Measurements from ENCODE around the gene ZNF157. TPM values are rescaled to one million over a fixed set of nuclear protein-coding genes. Genes with fewer than 3 reads are reported as not detected.
A peak's percentile ranks its signal among the peaks of the same experiment; 100 is the strongest.

Gene ZNF157
- polyA plus RNA-seq, 1 of the 3 experiments (the other 2 are of a cell fraction): 0.12 TPM

DNA sequence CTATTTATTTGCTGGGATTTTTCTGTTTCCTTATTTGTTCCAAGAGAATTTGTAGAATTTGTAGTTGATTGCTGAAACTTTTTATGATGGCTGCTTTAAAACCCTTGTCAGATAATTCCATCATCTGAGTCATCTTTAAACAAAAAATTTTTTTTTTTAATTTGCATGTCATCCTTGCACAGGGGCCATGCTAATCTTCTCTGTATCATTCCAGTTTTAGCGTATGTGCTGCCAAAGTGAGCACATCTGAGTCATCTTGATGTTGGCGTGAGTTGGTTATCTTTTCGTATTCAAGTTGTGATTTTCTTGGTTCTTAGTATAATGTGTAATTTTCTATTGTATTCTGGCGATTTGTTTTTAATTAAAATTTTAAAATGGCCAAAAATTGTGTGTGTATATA lies 18.7 kb upstream of the ZNF157 start:
- Histone ChIP-seq H3K9me3 (no peaks in the 10 kb centered on the region), H3K4me2 (no peak overlapping the region), H2AFZ (ENCODE audit: low read depth) (no peak overlapping the region), H3K9ac (no peak overlapping the region), H3K36me3 (replicated peaks in 1 of 2; ENCODE audit: control insufficient read depth in 1 of 2, insufficient read depth in 2 of 2, low read length in 1 of 2) (no peaks in the 10 kb centered on the region), H3K9me2 (no peaks in the 10 kb centered on the region), H3K79me2 (ENCODE audit: insufficient read depth) (no peaks in the 10 kb centered on the region), H4K20me1 (ENCODE audit: insufficient read depth) (no peaks in the 10 kb centered on the region), H3K27ac (ENCODE audit: low read depth in 2 of 2, low read length in 1 of 2) (no peak overlapping the region), H3F3A (replicated peaks; ENCODE audit: insufficient read depth) (peaks cover 6% of the 10 kb centered on the region), H3K4me1 (ENCODE audit: control insufficient read depth in 1 of 2, insufficient read depth in 2 of 2, low read depth in 1 of 2, low read length in 1 of 2) (no peaks in the 10 kb centered on the region), H3K4me3 (ENCODE audit: low read depth in 2 of 2, low read length in 1 of 2) (no peak overlapping the region), H3K27me3 (ENCODE audit: insufficient read depth) (no peaks in the 10 kb centered on the region)
- CTCF ChIA-PET: no interaction called here
- TF ChIP-seq RXRA (IDR thresholded peaks at IDR 0.05; ENCODE audit: borderline replicate concordance, low read depth) (no peak), JUND (IDR thresholded peaks at IDR 0.05) (peak; percentile 46), FOSL2 (IDR thresholded peaks at IDR 0.05; ENCODE audit: borderline replicate concordance, low read depth) (peak; percentile 53; the same call in 1 of the 2 replicates), SMC3 (IDR thresholded peaks at IDR 0.05; ENCODE audit: low read depth, low read length) (no peak), CHD2 (IDR thresholded peaks at IDR 0.05; ENCODE audit: low read length, partially characterized antibody) (no peak)
- TF ChIP-seq, protein P1, sequence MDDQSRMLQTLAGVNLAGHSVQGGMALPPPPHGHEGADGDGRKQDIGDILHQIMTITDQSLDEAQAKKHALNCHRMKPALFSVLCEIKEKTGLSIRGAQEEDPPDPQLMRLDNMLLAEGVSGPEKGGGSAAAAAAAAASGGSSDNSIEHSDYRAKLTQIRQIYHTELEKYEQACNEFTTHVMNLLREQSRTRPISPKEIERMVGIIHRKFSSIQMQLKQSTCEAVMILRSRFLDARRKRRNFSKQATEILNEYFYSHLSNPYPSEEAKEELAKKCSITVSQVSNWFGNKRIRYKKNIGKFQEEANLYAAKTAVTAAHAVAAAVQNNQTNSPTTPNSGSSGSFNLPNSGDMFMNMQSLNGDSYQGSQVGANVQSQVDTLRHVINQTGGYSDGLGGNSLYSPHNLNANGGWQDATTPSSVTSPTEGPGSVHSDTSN (IDR thresholded peaks at IDR 0.05): peak; percentile 59; the same call in 1 of the 2 replicates
- TF ChIP-seq, protein P2, sequence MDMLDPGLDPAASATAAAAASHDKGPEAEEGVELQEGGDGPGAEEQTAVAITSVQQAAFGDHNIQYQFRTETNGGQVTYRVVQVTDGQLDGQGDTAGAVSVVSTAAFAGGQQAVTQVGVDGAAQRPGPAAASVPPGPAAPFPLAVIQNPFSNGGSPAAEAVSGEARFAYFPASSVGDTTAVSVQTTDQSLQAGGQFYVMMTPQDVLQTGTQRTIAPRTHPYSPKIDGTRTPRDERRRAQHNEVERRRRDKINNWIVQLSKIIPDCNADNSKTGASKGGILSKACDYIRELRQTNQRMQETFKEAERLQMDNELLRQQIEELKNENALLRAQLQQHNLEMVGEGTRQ (IDR thresholded peaks at IDR 0.05; ENCODE audit: borderline replicate concordance, low read depth, low read length): no peak
- WGBS (ENCODE audit: low lambda C conversion rate): 18% methylated on average over 4 of the region's 4 CpGs
- POLR2A ChIA-PET: no interaction called here
- DNase-seq: no peak

DNA sequence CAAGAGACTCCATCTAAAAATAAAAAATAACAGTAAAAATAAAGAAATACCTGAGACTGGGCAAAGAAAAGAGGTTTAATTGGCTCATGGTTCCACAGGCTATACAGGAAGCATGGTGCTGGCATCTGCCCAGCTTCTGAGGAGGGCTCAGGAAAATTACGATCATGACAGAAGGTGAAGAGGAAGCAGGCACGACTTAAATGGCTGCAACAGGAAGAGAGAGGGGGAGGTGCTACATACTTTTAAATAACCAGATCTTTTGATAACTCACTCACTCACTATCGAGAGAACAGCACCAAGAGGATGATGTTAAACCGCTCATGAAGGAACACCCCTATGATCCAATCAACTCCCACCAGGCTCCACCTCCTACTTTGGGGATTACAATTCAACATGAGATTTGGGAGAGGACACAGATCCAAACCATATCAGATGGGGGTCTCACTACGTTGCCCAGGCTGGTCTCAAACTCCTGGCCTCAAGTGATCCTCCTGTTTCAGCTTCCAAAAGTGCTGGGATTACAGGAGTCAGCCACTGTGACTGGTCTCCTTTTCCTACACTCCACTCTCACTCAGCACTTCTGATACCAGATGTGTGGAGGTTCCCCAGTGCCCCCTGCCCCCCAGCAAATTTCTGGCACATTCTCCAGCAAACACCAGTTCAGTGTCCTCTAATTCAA lies 11.9 kb upstream of the ZNF157 start:
- H3K4me3 ChIP-seq (ENCODE audit: low read depth in 2 of 2, low read length in 1 of 2): no peak overlapping the region
- no peaks in the 10 kb centered on the region for H3K9me2 ChIP-seq
- peaks cover 3% of the 10 kb centered on the region for H3F3A ChIP-seq (replicated peaks; ENCODE audit: insufficient read depth)
- H3K27me3 ChIP-seq (ENCODE audit: insufficient read depth): no peaks in the 10 kb centered on the region; the same call in 1 of the 2 replicates
- H3K4me1 ChIP-seq (ENCODE audit: control insufficient read depth in 1 of 2, insufficient read depth in 2 of 2, low read depth in 1 of 2, low read length in 1 of 2): peaks cover 0 to 6% of the 10 kb centered on the region in 2 experiments; a peak in 2 of 4 replicates
- H3K79me2 ChIP-seq (ENCODE audit: insufficient read depth): no peaks in the 10 kb centered on the region
- no peak overlapping the region for H3K9ac ChIP-seq
- no peaks in the 10 kb centered on the region for H3K9me3 ChIP-seq
- TF ChIP-seq FOSL2 (IDR thresholded peaks at IDR 0.05; ENCODE audit: borderline replicate concordance, low read depth): no peak
- TF ChIP-seq MXI1 (IDR thresholded peaks at IDR 0.05; ENCODE audit: low read depth, low read length): no peak
- no peak for TF ChIP-seq NRF1 (IDR thresholded peaks at IDR 0.05; ENCODE audit: low read depth, low read length)
- no peak for TF ChIP-seq SIN3A (IDR thresholded peaks at IDR 0.05; ENCODE audit: borderline replicate concordance, low read depth, low read length)
- TF ChIP-seq JUND (IDR thresholded peaks at IDR 0.05): no peak
- TF ChIP-seq TCF12 (IDR thresholded peaks at IDR 0.05): no peak
- TF ChIP-seq FOXM1 (IDR thresholded peaks at IDR 0.05; ENCODE audit: low read depth): no peak
- no peak for TF ChIP-seq TEAD4 (IDR thresholded peaks at IDR 0.05; ENCODE audit: borderline replicate concordance, insufficient read depth)
- TF ChIP-seq EZH2phosphoT487 (IDR thresholded peaks at IDR 0.05; ENCODE audit: borderline replicate concordance, low read depth): no peak
- no peak for TF ChIP-seq YY1 (IDR thresholded peaks at IDR 0.05; ENCODE audit: low read depth)
- TF ChIP-seq, protein P3, sequence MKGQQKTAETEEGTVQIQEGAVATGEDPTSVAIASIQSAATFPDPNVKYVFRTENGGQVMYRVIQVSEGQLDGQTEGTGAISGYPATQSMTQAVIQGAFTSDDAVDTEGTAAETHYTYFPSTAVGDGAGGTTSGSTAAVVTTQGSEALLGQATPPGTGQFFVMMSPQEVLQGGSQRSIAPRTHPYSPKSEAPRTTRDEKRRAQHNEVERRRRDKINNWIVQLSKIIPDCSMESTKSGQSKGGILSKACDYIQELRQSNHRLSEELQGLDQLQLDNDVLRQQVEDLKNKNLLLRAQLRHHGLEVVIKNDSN (IDR thresholded peaks at IDR 0.05; ENCODE audit: borderline replicate concordance, low read depth): no peak
- no peak for TF ChIP-seq GATA2 (CRISPR knock-in tag; IDR thresholded peaks at IDR 0.05)
- no peak for TF ChIP-seq FOXJ3 (CRISPR knock-in tag; IDR thresholded peaks at IDR 0.05)
- TF ChIP-seq, protein P4, sequence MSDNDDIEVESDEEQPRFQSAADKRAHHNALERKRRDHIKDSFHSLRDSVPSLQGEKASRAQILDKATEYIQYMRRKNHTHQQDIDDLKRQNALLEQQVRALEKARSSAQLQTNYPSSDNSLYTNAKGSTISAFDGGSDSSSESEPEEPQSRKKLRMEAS (IDR thresholded peaks at IDR 0.05; ENCODE audit: low read depth): no peak
- no peak for TF ChIP-seq POLR2AphosphoS5 (IDR thresholded peaks at IDR 0.05; ENCODE audit: low read depth, low read length)
- no peak for TF ChIP-seq CHD2 (IDR thresholded peaks at IDR 0.05; ENCODE audit: low read length, partially characterized antibody)
- WGBS (ENCODE audit: low lambda C conversion rate): 33% methylated on average over 5 of the region's 5 CpGs
- CTCF ChIA-PET: no interaction called here
- no peak overlapping the region for H3K27ac ChIP-seq (ENCODE audit: low read depth in 2 of 2, low read length in 1 of 2)
- H3K36me3 ChIP-seq (replicated peaks in 1 of 2; ENCODE audit: control insufficient read depth in 1 of 2, insufficient read depth in 2 of 2, low read length in 1 of 2): no peaks in the 10 kb centered on the region
- H3K4me2 ChIP-seq: no peak overlapping the region
- no peak overlapping the region for H2AFZ ChIP-seq (ENCODE audit: low read depth)
- DNase-seq: no peak
- H4K20me1 ChIP-seq (ENCODE audit: insufficient read depth): no peaks in the 10 kb centered on the region
- POLR2A ChIA-PET: no interaction called here

Measured in SK-N-SH (cell line).